Measurements from ENCODE around the gene GNAO1. TPM values are rescaled to one million over a fixed set of nuclear protein-coding genes. Genes with fewer than 3 reads are reported as not detected.

GNAO1 gene
- total RNA-seq, 4 donors from 2014 or later, result 0.50 to 1.5 (median 0.66) TPM

- H3K4me3 ChIP-seq, result no peak overlapping the region
- intact Hi-C loops (cut with DNase I), result no loop called here
These were observed 72.7 kb downstream of the GNAO1 start for GRCh38 chr16:56263711-56264608.

GRCh38 chr16:56264609-56264972, 73.3 kb downstream of the GNAO1 start:
- no peaks in the 10 kb centered on the region for H3K27me3 ChIP-seq
- intact Hi-C loops (cut with DNase I), result no loop called here
- no peak overlapping the region for H3K27ac ChIP-seq
- H3K9me3 ChIP-seq, result no peaks in the 10 kb centered on the region
- H3K36me3 ChIP-seq, result no peaks in the 10 kb centered on the region
- TF ChIP-seq CTCF (IDR thresholded peaks at IDR 0.05), result no peak
- TF ChIP-seq POLR2A (IDR thresholded peaks at IDR 0.05), result no peak
- no peak for DNase-seq
- no peak overlapping the region for H3K4me3 ChIP-seq
- WGBS, 2 donors, result 75 to 94% methylated on average over 2 of the region's 2 CpGs
- peaks cover 0 to 14% (median 0%) of the 10 kb centered on the region in 3 donors for H3K4me1 ChIP-seq

More at GRCh38 chr16:56263711-56264608, 72.7 kb downstream of the GNAO1 start:
- H3K27me3 ChIP-seq, result no peaks in the 10 kb centered on the region
- no peak for DNase-seq
- no peak overlapping the region for H3K27ac ChIP-seq
- TF ChIP-seq POLR2A (IDR thresholded peaks at IDR 0.05) (no peak), CTCF (IDR thresholded peaks at IDR 0.05) (no peak)
- WGBS, 2 donors, result 86 to 90% methylated on average over 9 to 10 of the region's 11 CpGs
- H3K4me1 ChIP-seq, result peaks cover 0 to 12% (median 0%) of the 10 kb centered on the region in 3 donors
- H3K9me3 ChIP-seq, result no peaks in the 10 kb centered on the region
- H3K36me3 ChIP-seq, result no peaks in the 10 kb centered on the region

- Histone ChIP-seq H3K4me1 (peaks cover 0 to 14% (median 0%) of the 10 kb centered on the region in 3 donors), H3K27me3 (no peaks in the 10 kb centered on the region), H3K27ac (no peak overlapping the region), H3K4me3 (no peak overlapping the region), H3K36me3 (no peaks in the 10 kb centered on the region), H3K9me3 (no peaks in the 10 kb centered on the region)
- no peak for DNase-seq
- WGBS, 2 donors, result 72 to 100% methylated on average over 3 to 4 of the region's 4 CpGs
- intact Hi-C loops (cut with DNase I), result no loop called here
- TF ChIP-seq POLR2A (IDR thresholded peaks at IDR 0.05) (no peak), CTCF (IDR thresholded peaks at IDR 0.05) (no peak)
These were observed 73.9 kb downstream of the GNAO1 start for GRCh38 chr16:56265184-56265583.

GRCh38 chr16:56265746-56266145, 74.5 kb downstream of the GNAO1 start:
- intact Hi-C loops (cut with DNase I), result no loop called here
- no peak for DNase-seq
- no peak overlapping the region for H3K27ac ChIP-seq
- H3K27me3 ChIP-seq, result no peaks in the 10 kb centered on the region
- no peaks in the 10 kb centered on the region for H3K36me3 ChIP-seq
- no peaks in the 10 kb centered on the region for H3K9me3 ChIP-seq
- no peak overlapping the region for H3K4me3 ChIP-seq
- peaks cover 0 to 14% (median 0%) of the 10 kb centered on the region in 3 donors for H3K4me1 ChIP-seq
- TF ChIP-seq CTCF (IDR thresholded peaks at IDR 0.05), result no peak
- TF ChIP-seq POLR2A (IDR thresholded peaks at IDR 0.05), result no peak
- WGBS, 2 donors, result 90 to 98% methylated on average over 3 of the region's 3 CpGs

All from esophagus squamous epithelium (tissue), 5 donors.